Prostate gland (tissue), 2 donors: ENCODE data around the gene ABCB8. TPM values are rescaled to one million over a fixed set of nuclear protein-coding genes. Genes with fewer than 3 reads are reported as not detected.

Source experiments
- DNase-seq: peaks from one replicate; pipeline ENCODE4 v3.0.0-alpha.2; 2019; ENCODE audit warnings: low spot score
- H3K27ac ChIP-seq, 2 donors: fragments of 200-600 bp; sonication (generic); 2 replicates each; pipeline ENCODE4 v1.5.1; 2017 to 2019
- H3K27me3 ChIP-seq: fragments of 200-600 bp; sonication (generic); replicated peaks from 2 replicates; pipeline ENCODE4 v1.5.1; 2019; ENCODE audit not compliant: insufficient read depth
- H3K36me3 ChIP-seq, 2 donors: fragments of 200-600 bp; sonication (generic); 1 replicate in 1 of 2; 2 replicates in 1 of 2; pipeline versions ENCODE4 v1.5.1 to v1.8.1; 2017 to 2019
- H3K4me1 ChIP-seq: fragments of 200-600 bp; sonication (generic); replicated peaks from 2 replicates; pipeline ENCODE4 v1.5.1; 2019
- H3K4me3 ChIP-seq, 2 donors: fragments of 200-600 bp; sonication (generic); 2 replicates each; pipeline ENCODE4 v1.5.1; 2017 to 2019
- H3K9me3 ChIP-seq: fragments of 200-600 bp; sonication (generic); 2 replicates; pipeline ENCODE4 v1.5.1; 2017
- POLR2A ChIP-seq: fragments of 450-650 bp; IDR thresholded peaks from one replicate; pipeline ENCODE4 v1.6.1; 2016; ENCODE audit warnings: antibody characterized with exemption, mild to moderate bottlenecking
- POLR2AphosphoS5 ChIP-seq: sonication (generic); formaldehyde crosslinking; IDR thresholded peaks from one replicate; pipeline ENCODE4 v1.6.1; 2017; ENCODE audit warnings: antibody characterized with exemption
- WGBS: methylation state at CpG from one replicate; pipeline ENCODE4 v1.1.5; 2018; 5-methylcytosine and 5-hydroxymethylcytosine counted together
- intact Hi-C: fragments of 100-400 bp; cut with DNase I; formaldehyde crosslinking; loops from one replicate; pipeline ENCODE4 v1.14.2; 2022
- total RNA-seq, 2 donors: library from RNA; depleted of rRNA; stranded (reverse); fragments of >200 nt; gene quantifications; one replicate each; pipeline ENCODE4 v1.1.0, GENCODE V29; 2016
- TF ChIP-seq, protein P1 (sequence below), 4 experiments: fragments of 200-600 bp in 2 of 4; fragments of 450-650 bp in 2 of 4; sonication (generic) in 2 of 4; IDR thresholded peaks; 1 replicate in 3 of 4; 2 replicates in 1 of 4; pipeline ENCODE4 v1.5.1; 2016 to 2019; ENCODE audit warnings: antibody characterized with exemption in 4 of 4, mild to moderate bottlenecking in 2 of 4, moderate library complexity in 2 of 4

The ABCB8 gene
- total RNA-seq, 2 donors from 2014 or later, result 26.4 to 50.6 TPM

DNA sequence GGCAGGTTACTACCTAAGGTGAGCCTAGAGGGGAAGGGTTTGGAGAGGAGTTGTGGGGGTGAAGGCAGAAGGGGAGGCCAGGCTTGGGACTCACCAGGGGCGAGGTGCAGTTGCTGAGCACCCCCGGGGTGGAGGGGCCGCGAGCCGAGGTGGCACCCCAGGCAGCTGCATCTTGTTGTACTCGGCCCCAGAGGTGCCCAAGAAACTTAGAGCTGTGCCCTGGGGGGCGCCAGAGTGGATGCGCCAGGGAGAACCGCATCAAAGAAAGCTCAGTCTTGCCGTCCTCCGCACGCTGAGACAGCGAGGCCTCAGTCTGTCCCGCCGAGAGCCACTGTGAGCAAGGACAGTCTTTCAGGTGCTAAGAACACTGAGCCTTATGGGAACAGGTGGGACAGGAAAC lies 11.3 kb upstream of the ABCB8 start:
- TF ChIP-seq, protein P1, sequence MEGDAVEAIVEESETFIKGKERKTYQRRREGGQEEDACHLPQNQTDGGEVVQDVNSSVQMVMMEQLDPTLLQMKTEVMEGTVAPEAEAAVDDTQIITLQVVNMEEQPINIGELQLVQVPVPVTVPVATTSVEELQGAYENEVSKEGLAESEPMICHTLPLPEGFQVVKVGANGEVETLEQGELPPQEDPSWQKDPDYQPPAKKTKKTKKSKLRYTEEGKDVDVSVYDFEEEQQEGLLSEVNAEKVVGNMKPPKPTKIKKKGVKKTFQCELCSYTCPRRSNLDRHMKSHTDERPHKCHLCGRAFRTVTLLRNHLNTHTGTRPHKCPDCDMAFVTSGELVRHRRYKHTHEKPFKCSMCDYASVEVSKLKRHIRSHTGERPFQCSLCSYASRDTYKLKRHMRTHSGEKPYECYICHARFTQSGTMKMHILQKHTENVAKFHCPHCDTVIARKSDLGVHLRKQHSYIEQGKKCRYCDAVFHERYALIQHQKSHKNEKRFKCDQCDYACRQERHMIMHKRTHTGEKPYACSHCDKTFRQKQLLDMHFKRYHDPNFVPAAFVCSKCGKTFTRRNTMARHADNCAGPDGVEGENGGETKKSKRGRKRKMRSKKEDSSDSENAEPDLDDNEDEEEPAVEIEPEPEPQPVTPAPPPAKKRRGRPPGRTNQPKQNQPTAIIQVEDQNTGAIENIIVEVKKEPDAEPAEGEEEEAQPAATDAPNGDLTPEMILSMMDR (IDR thresholded peaks at IDR 0.05), result no peak
- no peak for TF ChIP-seq POLR2A
- TF ChIP-seq POLR2AphosphoS5, result no peak
- no peak for DNase-seq
- no peaks in the 10 kb centered on the region for H3K36me3 ChIP-seq
- H3K27me3 ChIP-seq, result no peaks in the 10 kb centered on the region
- no peaks in the 10 kb centered on the region for H3K9me3 ChIP-seq
- H3K27ac ChIP-seq, result no peak overlapping the region
- intact Hi-C loops, result no loop called here
- no peak overlapping the region for H3K4me3 ChIP-seq
- peaks cover 4% of the 10 kb centered on the region for H3K4me1 ChIP-seq
- WGBS, result 85% methylated on average over 15 of the region's 15 CpGs

- no peak for DNase-seq
- intact Hi-C loops, result no loop called here
- no peak for TF ChIP-seq POLR2A
- TF ChIP-seq, protein P1 (IDR thresholded peaks at IDR 0.05), result no peak
- TF ChIP-seq POLR2AphosphoS5, result no peak
- 36% methylated on average over 12 of the region's 13 CpGs for WGBS
- Histone ChIP-seq H3K27ac (no peak overlapping the region), H3K4me3 (no peak overlapping the region), H3K27me3 (no peaks in the 10 kb centered on the region), H3K4me1 (peaks cover 4% of the 10 kb centered on the region), H3K36me3 (no peaks in the 10 kb centered on the region), H3K9me3 (no peaks in the 10 kb centered on the region)
Measured at GRCh38 chr7:151017370-151017952, 10.8 kb upstream of the ABCB8 start.

DNA sequence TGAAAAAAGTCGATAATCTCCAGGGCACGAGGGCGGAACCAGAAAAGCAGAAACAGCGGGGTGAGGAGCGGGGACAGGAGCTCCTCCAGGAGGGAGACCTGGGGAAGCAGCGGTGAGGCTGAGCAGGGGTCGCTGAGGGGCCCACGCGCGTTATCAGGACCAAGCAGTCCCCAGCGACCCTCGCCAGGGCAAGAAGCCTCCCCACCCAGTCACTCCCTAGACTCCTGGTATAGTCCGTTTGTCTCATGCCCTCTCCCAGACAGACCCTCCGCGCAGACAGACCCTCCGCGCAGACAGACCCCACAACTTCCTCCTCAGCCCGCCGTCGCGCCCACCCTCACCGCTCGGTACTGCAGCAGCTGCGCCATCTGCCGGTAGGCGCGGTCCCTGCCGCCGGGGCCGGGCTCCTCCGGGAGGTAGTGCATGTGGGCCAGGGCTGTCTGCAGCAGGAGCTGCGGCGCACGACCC lies 10.3 kb upstream of the ABCB8 start:
- intact Hi-C loops, result no loop called here
- no peak for TF ChIP-seq POLR2A
- TF ChIP-seq, protein P1 (IDR thresholded peaks at IDR 0.05), result peak; percentile 66 to 85 (median 68)
- peak overlapping the region in 1 of 2 donors; percentile 19 for H3K4me3 ChIP-seq
- H3K27me3 ChIP-seq, result no peaks in the 10 kb centered on the region
- no peaks in the 10 kb centered on the region for H3K9me3 ChIP-seq
- DNase-seq, result peak; percentile 41
- no peak overlapping the region for H3K27ac ChIP-seq
- peaks cover 4% of the 10 kb centered on the region for H3K4me1 ChIP-seq
- WGBS, result 6% methylated on average over 29 of the region's 34 CpGs
- H3K36me3 ChIP-seq, result no peaks in the 10 kb centered on the region

DNA sequence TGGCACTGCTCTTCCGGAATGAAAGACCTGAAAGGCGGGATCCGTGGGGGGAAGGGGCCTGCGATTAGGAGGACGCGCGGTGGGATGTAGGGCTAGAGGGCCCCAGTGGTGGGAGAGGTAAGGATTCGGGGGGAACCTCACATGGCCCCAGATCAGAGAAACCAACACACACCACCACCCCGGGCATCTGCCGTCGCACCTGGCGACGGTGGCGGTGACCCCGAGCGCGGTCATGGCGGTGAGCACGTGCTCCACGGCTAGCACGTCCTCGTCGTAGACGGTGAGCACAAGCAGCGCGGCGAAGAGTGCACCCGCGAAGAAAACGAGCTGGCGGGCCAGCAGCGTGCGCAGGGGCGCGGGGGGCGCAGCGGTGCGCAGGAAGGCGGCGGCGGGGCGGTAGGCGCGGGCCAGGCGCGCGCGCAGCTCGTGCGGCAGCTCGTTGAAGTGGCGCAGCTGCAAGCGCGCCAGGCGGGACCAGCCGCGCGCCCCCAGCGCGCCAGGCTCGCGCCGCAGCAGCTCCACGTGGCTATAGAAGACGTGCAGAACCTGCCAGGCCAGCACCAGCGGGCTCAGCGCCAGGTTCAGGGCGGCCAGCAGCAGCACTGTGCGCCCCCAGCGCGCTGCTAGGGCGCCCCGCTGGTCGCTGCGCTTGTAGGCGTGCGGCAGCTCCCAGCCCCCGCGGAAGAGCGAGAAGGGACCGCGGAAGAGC lies 9.7 kb upstream of the ABCB8 start:
- 3% methylated on average over 52 of the region's 82 CpGs for WGBS
- intact Hi-C loops, result no loop called here
- Histone ChIP-seq H3K27me3 (no peaks in the 10 kb centered on the region), H3K4me3 (peak overlapping the region in 1 of 2 donors; percentile 19), H3K9me3 (no peaks in the 10 kb centered on the region), H3K4me1 (peaks cover 4% of the 10 kb centered on the region), H3K27ac (no peak overlapping the region), H3K36me3 (no peaks in the 10 kb centered on the region)
- TF ChIP-seq, protein P1 (IDR thresholded peaks at IDR 0.05), result peak in 1 of 4 experiments; percentile 4
- TF ChIP-seq POLR2AphosphoS5, result no peak
- no peak for DNase-seq

GRCh38 chr7:151019130-151019447 lies 9.2 kb upstream of the ABCB8 start:
- H3K27me3 ChIP-seq, result no peaks in the 10 kb centered on the region
- no peaks in the 10 kb centered on the region for H3K9me3 ChIP-seq
- H3K4me1 ChIP-seq, result peaks cover 4% of the 10 kb centered on the region
- no peak overlapping the region for H3K27ac ChIP-seq
- TF ChIP-seq POLR2AphosphoS5, result no peak
- no peak for TF ChIP-seq POLR2A
- no peaks in the 10 kb centered on the region for H3K36me3 ChIP-seq
- WGBS, result 21% methylated on average over 16 of the region's 20 CpGs
- no peak for DNase-seq
- intact Hi-C loops, result no loop called here
- peak overlapping the region in 1 of 2 donors; percentile 19 for H3K4me3 ChIP-seq
